Measurements from ENCODE around the gene MKLN1.

GRCh38 chr7:131312838-131313237, 14.8 kb upstream of the MKLN1 start:
- TF ChIP-seq RAD21 (IDR thresholded peaks at IDR 0.05; ENCODE audit: insufficient read depth, low read depth, low read length) (no peak), ESRRA (IDR thresholded peaks at IDR 0.05; ENCODE audit: low read length) (no peak), EZH2 (IDR thresholded peaks at IDR 0.05; ENCODE audit: borderline replicate concordance, control insufficient read depth, low read depth, low read length) (no peak), STAT1 (conservative IDR thresholded peaks at IDR 0.05) (no peak), SP1 (IDR thresholded peaks at IDR 0.05; ENCODE audit: low read depth, low read length) (no peak), E2F4 (IDR thresholded peaks at IDR 0.05; ENCODE audit: low read depth, low read length) (no peak), ZNF384 (IDR thresholded peaks at IDR 0.05; ENCODE audit: borderline replicate concordance, low read depth, low read length) (no peak), POLR2A (IDR thresholded peaks at IDR 0.05; ENCODE audit: low read depth, low read length) (no peak), RCOR1 (conservative IDR thresholded peaks at IDR 0.05; ENCODE audit: low read depth, low read length) (no peak)
- TF ChIP-seq, protein P1, sequence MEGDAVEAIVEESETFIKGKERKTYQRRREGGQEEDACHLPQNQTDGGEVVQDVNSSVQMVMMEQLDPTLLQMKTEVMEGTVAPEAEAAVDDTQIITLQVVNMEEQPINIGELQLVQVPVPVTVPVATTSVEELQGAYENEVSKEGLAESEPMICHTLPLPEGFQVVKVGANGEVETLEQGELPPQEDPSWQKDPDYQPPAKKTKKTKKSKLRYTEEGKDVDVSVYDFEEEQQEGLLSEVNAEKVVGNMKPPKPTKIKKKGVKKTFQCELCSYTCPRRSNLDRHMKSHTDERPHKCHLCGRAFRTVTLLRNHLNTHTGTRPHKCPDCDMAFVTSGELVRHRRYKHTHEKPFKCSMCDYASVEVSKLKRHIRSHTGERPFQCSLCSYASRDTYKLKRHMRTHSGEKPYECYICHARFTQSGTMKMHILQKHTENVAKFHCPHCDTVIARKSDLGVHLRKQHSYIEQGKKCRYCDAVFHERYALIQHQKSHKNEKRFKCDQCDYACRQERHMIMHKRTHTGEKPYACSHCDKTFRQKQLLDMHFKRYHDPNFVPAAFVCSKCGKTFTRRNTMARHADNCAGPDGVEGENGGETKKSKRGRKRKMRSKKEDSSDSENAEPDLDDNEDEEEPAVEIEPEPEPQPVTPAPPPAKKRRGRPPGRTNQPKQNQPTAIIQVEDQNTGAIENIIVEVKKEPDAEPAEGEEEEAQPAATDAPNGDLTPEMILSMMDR (IDR thresholded peaks at IDR 0.05 in 2 of 3, conservative IDR thresholded peaks at IDR 0.05 in 1 of 3; ENCODE audit: control insufficient read depth in 2 of 3, extremely low read depth in 1 of 3, insufficient read depth in 1 of 3, low read depth in 3 of 3, low read length in 3 of 3) = no peak

Data from GM12878 (cell line).